ENCODE data around the gene KLHDC8B.

The KLHDC8B gene

GRCh38 chr3:49173116-49173791 is 1.9 kb downstream of the KLHDC8B start:
- Histone ChIP-seq H3K4me2 (ENCODE audit: low read depth, low read length) (no peak overlapping the region), H3K27me3 (replicated peaks; ENCODE audit: insufficient read depth, low read length) (no peaks in the 10 kb centered on the region; the same call in 1 of the 2 replicates), H3F3A (ENCODE audit: insufficient read depth, low read length) (no peaks in the 10 kb centered on the region), H4K20me1 (ENCODE audit: insufficient read depth, low read length) (no peaks in the 10 kb centered on the region), H3K9me3 (replicated peaks; ENCODE audit: insufficient read depth, low read length) (no peaks in the 10 kb centered on the region), H3K27ac (ENCODE audit: low read length) (no peak overlapping the region), H3K4me3 (ENCODE audit: low read length) (no peak overlapping the region), H3K36me3 (replicated peaks; ENCODE audit: insufficient read depth, low read length) (no peaks in the 10 kb centered on the region), H3K79me2 (ENCODE audit: low read length) (no peaks in the 10 kb centered on the region), H3K4me1 (ENCODE audit: low read length) (no peaks in the 10 kb centered on the region), H3K9me2 (replicated peaks; ENCODE audit: insufficient read depth, low read length) (no peaks in the 10 kb centered on the region), H3K9ac (ENCODE audit: low read length) (no peak overlapping the region), H2AFZ (ENCODE audit: low read length) (no peak overlapping the region)
- no peak for TF ChIP-seq CTCF (IDR thresholded peaks at IDR 0.05; ENCODE audit: low read length)
- TF ChIP-seq EZH2 (optimal IDR thresholded peaks at IDR 0.05; ENCODE audit: low read depth, low read length): no peak
- no peak for TF ChIP-seq EZH2phosphoT487 (IDR thresholded peaks at IDR 0.05; ENCODE audit: low read length)
- no peak for DNase-seq

GRCh38 chr3:49173792-49174170 is 2.4 kb downstream of the KLHDC8B start:
- Histone ChIP-seq H3K27ac (ENCODE audit: low read length) (no peak overlapping the region), H3K36me3 (replicated peaks; ENCODE audit: insufficient read depth, low read length) (no peaks in the 10 kb centered on the region), H3F3A (ENCODE audit: insufficient read depth, low read length) (no peaks in the 10 kb centered on the region), H2AFZ (ENCODE audit: low read length) (no peak overlapping the region), H3K4me1 (ENCODE audit: low read length) (no peaks in the 10 kb centered on the region), H3K79me2 (ENCODE audit: low read length) (no peaks in the 10 kb centered on the region), H3K9me3 (replicated peaks; ENCODE audit: insufficient read depth, low read length) (no peaks in the 10 kb centered on the region), H3K27me3 (replicated peaks; ENCODE audit: insufficient read depth, low read length) (no peaks in the 10 kb centered on the region; the same call in 1 of the 2 replicates), H3K4me2 (ENCODE audit: low read depth, low read length) (no peak overlapping the region), H3K4me3 (ENCODE audit: low read length) (no peak overlapping the region), H3K9me2 (replicated peaks; ENCODE audit: insufficient read depth, low read length) (no peaks in the 10 kb centered on the region), H3K9ac (ENCODE audit: low read length) (no peak overlapping the region), H4K20me1 (ENCODE audit: insufficient read depth, low read length) (no peaks in the 10 kb centered on the region)
- TF ChIP-seq EZH2phosphoT487 (IDR thresholded peaks at IDR 0.05; ENCODE audit: low read length) (no peak), CTCF (IDR thresholded peaks at IDR 0.05; ENCODE audit: low read length) (no peak), EZH2 (optimal IDR thresholded peaks at IDR 0.05; ENCODE audit: low read depth, low read length) (no peak)
- DNase-seq: no peak

GRCh38 chr3:49174397-49174985 is 3.1 kb downstream of the KLHDC8B start:
- no peaks in the 10 kb centered on the region for H3K9me2 ChIP-seq (replicated peaks; ENCODE audit: insufficient read depth, low read length)
- H4K20me1 ChIP-seq (ENCODE audit: insufficient read depth, low read length): no peaks in the 10 kb centered on the region
- no peak overlapping the region for H3K4me3 ChIP-seq (ENCODE audit: low read length)
- no peaks in the 10 kb centered on the region; the same call in 1 of the 2 replicates for H3K27me3 ChIP-seq (replicated peaks; ENCODE audit: insufficient read depth, low read length)
- DNase-seq: no peak
- H3K9ac ChIP-seq (ENCODE audit: low read length): no peak overlapping the region
- no peak overlapping the region for H2AFZ ChIP-seq (ENCODE audit: low read length)
- no peaks in the 10 kb centered on the region for H3K9me3 ChIP-seq (replicated peaks; ENCODE audit: insufficient read depth, low read length)
- no peak overlapping the region for H3K27ac ChIP-seq (ENCODE audit: low read length)
- H3K79me2 ChIP-seq (ENCODE audit: low read length): no peaks in the 10 kb centered on the region
- TF ChIP-seq EZH2phosphoT487 (IDR thresholded peaks at IDR 0.05; ENCODE audit: low read length) (no peak), CTCF (IDR thresholded peaks at IDR 0.05; ENCODE audit: low read length) (no peak), EZH2 (optimal IDR thresholded peaks at IDR 0.05; ENCODE audit: low read depth, low read length) (no peak)
- no peaks in the 10 kb centered on the region for H3K4me1 ChIP-seq (ENCODE audit: low read length)
- H3F3A ChIP-seq (ENCODE audit: insufficient read depth, low read length): no peaks in the 10 kb centered on the region
- H3K36me3 ChIP-seq (replicated peaks; ENCODE audit: insufficient read depth, low read length): no peaks in the 10 kb centered on the region
- H3K4me2 ChIP-seq (ENCODE audit: low read depth, low read length): no peak overlapping the region

All from MM.1S (cell line).